Endothelial cell of umbilical vein (primary cell): ENCODE data around the gene XYLB.

Experiments
- CTCF ChIP-seq, 2 donors: IDR thresholded peaks; 1 replicate in 1 of 2; 2 replicates in 1 of 2; pipeline ENCODE4 v1.5.1; 2011; ENCODE audit warnings: low read length in 2 of 2, mild to moderate bottlenecking in 2 of 2, moderate library complexity in 2 of 2, control low read depth in 1 of 2, inconsistent platforms in 1 of 2, low read depth in 1 of 2; ENCODE audit not compliant: insufficient read depth in 1 of 2; ENCODE audit errors: extremely low read depth in 1 of 2
- EZH2 ChIP-seq: IDR thresholded peaks from 2 replicates; pipeline ENCODE4 v1.6.1; 2012; ENCODE audit warnings: borderline replicate concordance, low read depth, mild to moderate bottlenecking, moderate library complexity, low read length, inconsistent platforms; ENCODE audit not compliant: severe bottlenecking
- POLR2A ChIP-seq: IDR thresholded peaks from 2 replicates; pipeline ENCODE4 v1.6.1; 2012; ENCODE audit warnings: low read depth, mild to moderate bottlenecking, control low read depth, low read length

- no peak for TF ChIP-seq CTCF (IDR thresholded peaks at IDR 0.05; ENCODE audit: extremely low read depth in 1 of 2, insufficient read depth in 1 of 2, low read depth in 1 of 2, low read length in 2 of 2)
- TF ChIP-seq POLR2A = no peak
- TF ChIP-seq EZH2 = no peak
Measured at GRCh38 chr3:38349684-38350359, 3.2 kb downstream of the XYLB start.
